ENCODE measurements around the gene KIF27.
A peak's percentile ranks its signal among the peaks of the same experiment; 100 is the strongest.
"Not testable (repeated sequence)": the region's sequence is repeated elsewhere in the genome, so short reads cannot be mapped to it uniquely, and the experiment has no call there.

KIF27 gene

GRCh38 chr9:83927591-83927990, 6.4 kb upstream of the KIF27 start:
- TF ChIP-seq CTCF (IDR thresholded peaks at IDR 0.05): no peak

- peak; percentile 57; the same call in 1 of the 2 replicates for TF ChIP-seq CTCF (IDR thresholded peaks at IDR 0.05)
Measured at GRCh38 chr9:83920469-83920926, 734 bp downstream of the KIF27 start.

DNA sequence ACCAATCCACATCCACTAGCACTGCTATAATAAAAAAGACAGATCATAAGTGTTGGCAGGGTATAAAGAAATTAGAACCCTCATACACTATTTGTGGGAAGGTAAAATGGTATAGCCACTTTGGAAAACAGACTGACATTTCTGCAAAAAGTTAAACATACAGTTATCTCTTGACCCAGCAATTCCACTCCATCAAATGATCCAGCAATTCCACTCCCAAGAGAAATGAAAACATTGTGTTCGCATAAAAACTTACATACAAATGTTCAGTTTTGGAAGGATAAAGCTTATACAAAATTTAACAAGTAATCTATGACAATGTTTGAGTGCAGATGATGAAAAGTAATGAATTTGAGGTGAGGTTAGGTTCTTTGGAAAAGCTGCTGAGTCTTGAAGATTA, 2.1 kb downstream of the KIF27 start:
- no peak for TF ChIP-seq CTCF (IDR thresholded peaks at IDR 0.05)

- TF ChIP-seq CTCF (IDR thresholded peaks at IDR 0.05): peak; percentile 44; the same call in 1 of the 2 replicates
Measured at GRCh38 chr9:83912194-83912593, 9.0 kb downstream of the KIF27 start.

DNA sequence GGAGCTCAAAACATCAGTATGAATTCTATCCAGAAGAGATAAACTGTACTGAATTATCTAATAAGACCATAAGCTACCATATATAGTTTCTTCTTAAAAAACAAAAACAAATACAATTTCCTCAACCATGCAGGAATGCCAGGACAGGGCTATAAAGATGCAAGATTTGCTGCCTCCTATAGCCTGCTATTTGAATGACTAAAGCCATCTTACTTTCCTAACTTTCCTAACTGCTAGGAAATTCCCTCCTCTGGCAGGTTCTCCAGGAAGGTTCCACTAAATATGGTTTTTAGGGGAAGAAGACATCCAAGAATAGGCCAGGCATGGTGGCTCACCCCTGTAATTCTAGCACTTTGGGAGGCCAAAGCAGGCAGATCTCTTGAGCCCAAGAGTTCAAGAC, 15.1 kb downstream of the KIF27 start:
- no peak for TF ChIP-seq CTCF (IDR thresholded peaks at IDR 0.05)

DNA sequence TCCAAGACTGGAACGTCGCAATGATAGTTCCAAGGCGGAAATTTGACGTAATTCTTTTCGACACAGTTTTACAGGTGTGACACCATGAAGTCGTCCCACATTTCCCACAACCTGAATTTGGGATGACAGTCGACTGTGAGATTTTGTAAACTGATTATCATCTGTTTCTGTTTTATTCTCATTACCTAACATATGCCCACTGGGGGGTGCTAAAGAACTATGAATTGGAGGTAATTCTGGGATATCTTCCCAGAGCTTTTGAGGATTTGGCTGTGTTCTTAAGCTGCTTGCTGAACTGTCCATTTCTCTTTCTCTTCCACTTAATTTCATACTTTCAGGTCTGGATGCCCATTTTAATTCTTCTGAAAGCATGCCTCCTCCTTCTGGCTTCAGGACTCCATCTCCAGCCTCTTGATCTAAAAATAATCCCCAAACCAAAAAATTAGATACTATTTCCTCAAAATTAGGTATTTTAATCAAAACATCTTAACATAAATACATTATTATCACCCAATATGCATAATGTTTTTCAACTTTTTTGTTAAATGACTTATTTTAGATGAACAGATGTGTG, 84.1 kb downstream of the KIF27 start:
- peak; percentile 12; the same call in 1 of the 2 replicates for TF ChIP-seq CTCF (IDR thresholded peaks at IDR 0.05)

DNA sequence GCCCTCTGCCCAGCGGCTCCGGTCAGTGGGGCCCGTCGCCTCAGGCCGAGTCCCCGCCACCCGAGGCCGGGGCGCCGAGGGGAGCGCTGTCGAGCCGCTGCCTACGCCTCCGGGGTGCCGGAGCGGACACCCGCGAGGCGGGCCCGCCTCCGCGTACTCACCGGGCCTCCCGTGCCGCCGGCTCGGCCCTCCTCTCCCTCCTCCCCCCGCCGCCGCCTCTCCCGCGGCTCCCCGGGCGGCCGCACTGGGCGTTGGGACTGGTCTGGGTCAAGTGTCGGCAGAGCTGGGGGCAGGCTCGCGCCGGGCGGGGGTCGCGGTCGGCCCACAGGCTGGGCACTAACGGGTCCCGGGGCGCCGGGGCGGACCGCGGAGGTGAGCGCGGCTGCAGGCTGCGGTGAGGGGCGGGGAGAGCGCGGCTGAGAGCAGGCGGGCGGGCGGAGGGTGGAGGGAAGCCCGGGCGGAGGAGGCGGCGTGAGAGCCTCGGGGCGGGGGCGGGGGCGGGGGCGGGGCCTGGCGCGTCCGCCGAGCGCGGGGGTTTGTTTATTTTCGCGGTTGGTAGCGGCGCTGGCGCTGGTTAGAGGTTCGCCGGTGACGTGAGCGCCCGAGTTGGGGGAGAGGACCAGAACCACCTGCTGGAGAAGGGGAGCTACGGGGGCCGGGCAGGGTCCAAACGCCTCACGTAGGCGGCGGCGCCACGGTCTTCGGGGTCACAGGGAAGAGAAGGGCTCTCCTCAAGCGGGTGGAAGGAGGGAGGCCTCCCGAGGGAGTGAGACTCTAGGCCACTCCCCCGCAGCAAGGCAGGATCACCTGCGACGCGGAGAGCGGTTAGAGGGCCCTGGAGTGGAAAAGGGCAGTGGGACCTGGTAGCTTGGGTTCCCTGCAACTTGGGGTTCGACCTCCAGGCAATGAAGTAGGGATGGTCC, 103.6 kb downstream of the KIF27 start, which contains the start of gene GKAP1:
TSS of gene GKAP1 (minus strand) at position 414 of the 923 bp plus-strand sequence. CDS start 11,252 bp downstream, outside the sequence.
- not testable (repeated sequence) for TF ChIP-seq CTCF (IDR thresholded peaks at IDR 0.05)

All from LNCAP (cell line).